Vagina (tissue), 2 donors: ENCODE data around the gene CFAP99. TPM values are rescaled to one million over a fixed set of nuclear protein-coding genes. Genes with fewer than 3 reads are reported as not detected.

Experiments
- DNase-seq, 2 donors: peaks; one replicate each; pipeline ENCODE4 v3.0.0-alpha.2; 2017; ENCODE audit errors: extremely low spot score in 2 of 2
- H3K27ac ChIP-seq: fragments of 200-600 bp; sonication (generic); one replicate; pipeline ENCODE4 v1.5.1; 2019
- H3K27me3 ChIP-seq: fragments of 200-600 bp; sonication (generic); one replicate; pipeline ENCODE4 v1.5.1; 2019
- H3K36me3 ChIP-seq, 2 donors: fragments of 200-600 bp; sonication (generic); one replicate each; pipeline ENCODE4 v1.5.1; 2017 to 2019
- H3K4me1 ChIP-seq: fragments of 200-600 bp; sonication (generic); one replicate; pipeline ENCODE4 v1.5.1; 2019
- H3K4me3 ChIP-seq, 2 donors: fragments of 200-600 bp; sonication (generic); 1 replicate in 1 of 2; 2 replicates in 1 of 2; pipeline ENCODE4 v1.5.1; 2016 to 2019
- H3K9me3 ChIP-seq: fragments of 200-600 bp; sonication (generic); one replicate; pipeline ENCODE4 v1.5.1; 2019
- CTCF ChIP-seq, 3 experiments: fragments of 450-650 bp in 2 of 3; fragments of 200-600 bp in 1 of 3; sonication (generic) in 1 of 3; IDR thresholded peaks; one replicate each; pipeline ENCODE4 v1.5.1; 2017 to 2019; ENCODE audit warnings: antibody characterized with exemption in 3 of 3, mild to moderate bottlenecking in 2 of 3, moderate library complexity in 2 of 3
- POLR2A ChIP-seq, 2 donors: fragments of 450-650 bp; IDR thresholded peaks; one replicate each; pipeline ENCODE4 v1.6.1; 2017; ENCODE audit warnings: antibody characterized with exemption in 2 of 2, mild to moderate bottlenecking in 2 of 2, moderate library complexity in 2 of 2
- POLR2AphosphoS5 ChIP-seq, 2 donors: sonication (generic); formaldehyde crosslinking; IDR thresholded peaks; one replicate each; pipeline ENCODE4 v1.9.0; 2017; ENCODE audit warnings: antibody characterized with exemption in 2 of 2, mild to moderate bottlenecking in 2 of 2, low read depth in 1 of 2; ENCODE audit not compliant: insufficient read depth in 1 of 2
- intact Hi-C: fragments of 100-400 bp; cut with DNase I; formaldehyde crosslinking; loops from one replicate; pipeline ENCODE4 v1.15.1; 2023
- total RNA-seq: library from RNA; depleted of rRNA; stranded (reverse); fragments of >200 nt; gene quantifications from one replicate; pipeline ENCODE4 v1.2.3, GENCODE V29; 2016

CFAP99 gene
- total RNA-seq, 1 donor from 2014 or later: not detected

- TF ChIP-seq CTCF (IDR thresholded peaks at IDR 0.05) (no peak), POLR2A (IDR thresholded peaks at IDR 0.05) (no peak), POLR2AphosphoS5 (IDR thresholded peaks at IDR 0.05; ENCODE audit: insufficient read depth in 1 of 2, low read depth in 1 of 2) (no peak)
- intact Hi-C loops: no loop called here
- Histone ChIP-seq H3K36me3 (no peaks in the 10 kb centered on the region), H3K4me3 (no peak overlapping the region), H3K27ac (no peak overlapping the region), H3K9me3 (no peaks in the 10 kb centered on the region), H3K27me3 (no peaks in the 10 kb centered on the region), H3K4me1 (no peaks in the 10 kb centered on the region)
- DNase-seq: no peak
These were observed 18.2 kb downstream of the CFAP99 start for GRCh38 chr4:2436761-2437474.

- no peaks in the 10 kb centered on the region for H3K4me1 ChIP-seq
- H3K9me3 ChIP-seq: no peaks in the 10 kb centered on the region
- no peak overlapping the region for H3K4me3 ChIP-seq
- intact Hi-C loops: no loop called here
- no peaks in the 10 kb centered on the region for H3K27me3 ChIP-seq
- DNase-seq: no peak
- no peaks in the 10 kb centered on the region for H3K36me3 ChIP-seq
- no peak for TF ChIP-seq CTCF (IDR thresholded peaks at IDR 0.05)
- no peak for TF ChIP-seq POLR2A (IDR thresholded peaks at IDR 0.05)
- TF ChIP-seq POLR2AphosphoS5 (IDR thresholded peaks at IDR 0.05; ENCODE audit: insufficient read depth in 1 of 2, low read depth in 1 of 2): no peak
- H3K27ac ChIP-seq: no peak overlapping the region
These were observed 18.9 kb downstream of the CFAP99 start for GRCh38 chr4:2437475-2438215.

- Histone ChIP-seq H3K27me3 (no peaks in the 10 kb centered on the region), H3K36me3 (no peaks in the 10 kb centered on the region), H3K9me3 (no peaks in the 10 kb centered on the region), H3K27ac (no peak overlapping the region), H3K4me1 (no peaks in the 10 kb centered on the region), H3K4me3 (no peak overlapping the region)
- no peak for TF ChIP-seq POLR2A (IDR thresholded peaks at IDR 0.05)
- no peak for TF ChIP-seq POLR2AphosphoS5 (IDR thresholded peaks at IDR 0.05; ENCODE audit: insufficient read depth in 1 of 2, low read depth in 1 of 2)
- no peak for TF ChIP-seq CTCF (IDR thresholded peaks at IDR 0.05)
- intact Hi-C loops: no loop called here
- no peak for DNase-seq
These were observed 20.3 kb downstream of the CFAP99 start for GRCh38 chr4:2438822-2439718.

- no peak for DNase-seq
- H3K27ac ChIP-seq: no peak overlapping the region
- peak in 2 of 3 experiments; percentile 26 to 60 for TF ChIP-seq CTCF (IDR thresholded peaks at IDR 0.05)
- TF ChIP-seq POLR2A (IDR thresholded peaks at IDR 0.05): no peak
- H3K4me1 ChIP-seq: no peaks in the 10 kb centered on the region
- H3K9me3 ChIP-seq: no peaks in the 10 kb centered on the region
- no peak overlapping the region for H3K4me3 ChIP-seq
- intact Hi-C loops: no loop called here
- no peaks in the 10 kb centered on the region for H3K36me3 ChIP-seq
- no peaks in the 10 kb centered on the region for H3K27me3 ChIP-seq
These were observed 22.8 kb downstream of the CFAP99 start for GRCh38 chr4:2441393-2442174.
